HG03378 (cell line): ENCODE data around the gene LDAH.
"Not testable (repeated sequence)": the region's sequence is repeated elsewhere in the genome, so short reads cannot be mapped to it uniquely, and the experiment has no call there.

Experiments used
- ATAC-seq: cut with Tn5 transposase; IDR thresholded peaks from one replicate; pipeline ENCODE4 v1.9.1; 2021; ENCODE audit warnings: mild to moderate bottlenecking, moderate library complexity; ENCODE audit not compliant: unreplicated experiment

The LDAH gene

DNA sequence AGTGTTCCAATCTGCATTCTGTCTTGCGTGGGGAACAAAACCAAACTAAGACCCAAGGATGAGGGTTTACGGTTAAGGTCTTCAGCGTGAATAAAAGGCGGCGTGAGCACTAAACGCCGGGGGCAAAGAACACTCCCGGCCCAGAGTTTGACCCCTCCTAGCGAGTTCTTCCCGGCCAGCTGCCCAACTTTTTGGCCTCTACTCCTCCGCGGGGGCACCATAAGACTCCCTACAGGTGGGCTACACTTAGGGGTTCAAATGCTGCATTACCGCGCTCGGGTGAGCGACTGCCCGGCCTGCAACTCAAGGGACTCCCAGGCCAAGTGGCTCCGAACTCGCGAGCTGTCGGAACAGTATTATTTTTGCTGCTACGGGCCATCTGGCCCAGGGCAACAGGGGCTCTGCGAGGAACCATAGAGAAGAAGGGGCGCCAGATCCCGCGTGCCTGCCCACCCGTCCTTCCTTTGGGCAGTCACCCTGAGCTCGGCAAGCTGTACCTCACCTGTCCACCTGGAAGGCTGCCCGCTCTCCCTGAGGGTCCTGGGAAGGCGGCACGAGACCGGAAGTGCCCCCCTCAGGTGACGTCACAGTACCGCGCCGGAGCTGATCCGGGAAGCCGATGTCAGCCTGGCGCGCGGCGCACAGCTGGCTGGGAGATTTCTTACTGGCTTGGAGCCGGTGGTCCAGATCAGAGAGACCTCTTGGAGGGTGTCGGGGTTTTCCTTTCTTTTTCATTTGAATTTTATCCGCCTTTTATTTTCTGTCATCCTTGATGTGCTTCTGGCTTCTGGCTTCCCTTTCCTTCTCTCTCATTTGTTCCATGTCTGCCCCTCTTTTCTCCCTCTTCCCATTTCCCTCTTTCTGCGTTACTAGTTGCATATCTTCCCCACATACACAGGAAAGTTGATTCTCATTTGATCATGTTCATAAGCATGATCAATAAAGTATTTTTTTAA lies at the start of gene LDAH:
Gene LDAH (minus strand): TSS at position 567 of the 956 bp plus-strand sequence. CDS start 21,638 bp downstream, outside the sequence.
- ATAC-seq: peak; percentile 85

DNA sequence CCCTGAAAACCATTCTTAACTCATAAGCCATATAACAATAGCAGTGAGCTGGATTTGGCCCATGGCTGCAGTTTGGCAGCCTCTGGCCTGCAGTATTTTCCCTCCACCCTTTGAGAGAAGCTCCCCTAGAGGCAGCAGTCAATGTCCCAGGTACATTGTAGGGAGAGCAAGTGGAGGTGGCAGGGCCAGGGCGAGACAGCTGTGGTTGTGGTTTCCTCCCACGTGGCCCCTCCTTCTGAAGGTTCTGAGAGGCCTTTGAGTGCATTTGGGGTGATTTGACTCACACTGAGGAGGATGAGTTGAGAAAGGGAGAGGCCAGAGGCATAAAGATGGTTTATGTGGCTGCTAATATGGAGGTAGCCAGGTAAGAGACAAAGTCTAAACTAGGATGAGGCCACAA lies 45.5 kb upstream of the LDAH start:
- ATAC-seq: peak; percentile 100

DNA sequence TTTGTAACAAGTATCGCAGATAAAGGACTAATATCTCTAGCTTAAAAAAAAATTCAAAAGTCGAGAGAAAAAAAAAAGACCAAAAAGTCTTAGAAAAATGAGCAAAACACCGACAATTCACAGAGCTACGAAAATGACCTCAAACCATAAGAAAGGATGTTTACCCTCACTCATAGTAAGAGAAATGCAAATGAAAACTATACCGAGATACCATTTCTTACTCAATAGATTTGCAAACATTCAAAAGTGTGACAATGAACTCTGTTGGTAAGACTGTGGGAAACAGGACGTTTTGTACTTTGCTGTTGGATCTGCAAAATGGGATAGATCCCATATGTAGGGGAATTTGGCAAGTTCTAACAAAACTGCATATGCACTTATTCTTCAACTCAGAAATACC lies 39.9 kb upstream of the LDAH start:
- no peak for ATAC-seq

DNA sequence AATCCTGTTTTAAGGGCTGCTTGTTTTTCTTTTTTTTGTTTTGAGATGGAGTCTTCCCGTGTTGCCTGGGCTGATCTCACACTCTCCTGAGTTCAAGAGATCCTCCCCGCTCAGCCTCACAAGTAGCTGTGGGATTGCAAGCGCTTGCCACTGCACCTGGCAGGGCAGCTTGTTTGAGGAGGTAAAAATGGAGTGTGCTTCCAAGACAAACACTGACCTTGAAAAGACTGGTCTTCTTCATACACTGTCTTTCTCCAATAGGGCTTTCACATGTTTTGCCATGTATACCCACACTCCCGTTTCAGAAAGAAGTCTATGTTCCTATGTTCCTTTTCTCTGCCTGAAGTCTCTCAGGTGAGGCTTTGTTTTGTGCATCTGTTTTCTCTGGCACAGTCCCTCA lies 32.6 kb upstream of the LDAH start:
- no peak for ATAC-seq

DNA sequence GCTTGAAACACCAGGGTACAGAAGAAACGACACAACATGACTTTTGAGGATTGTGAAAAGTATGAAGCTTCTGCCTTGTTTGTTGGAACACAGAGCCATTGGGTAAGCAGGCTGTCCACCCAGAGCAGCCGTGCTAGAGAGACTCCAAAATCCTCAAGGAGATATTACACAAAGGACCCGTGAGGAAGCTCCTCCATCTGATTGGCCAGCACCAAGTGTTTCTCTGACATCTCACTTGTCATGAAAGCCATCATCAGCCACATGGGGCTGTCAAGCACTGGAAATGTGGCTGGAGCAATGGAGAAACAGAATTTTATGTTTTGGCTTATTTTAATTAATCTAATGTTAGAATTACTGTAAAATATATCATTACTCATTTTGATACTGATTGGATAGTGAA lies 29.8 kb upstream of the LDAH start:
- no peak for ATAC-seq

DNA sequence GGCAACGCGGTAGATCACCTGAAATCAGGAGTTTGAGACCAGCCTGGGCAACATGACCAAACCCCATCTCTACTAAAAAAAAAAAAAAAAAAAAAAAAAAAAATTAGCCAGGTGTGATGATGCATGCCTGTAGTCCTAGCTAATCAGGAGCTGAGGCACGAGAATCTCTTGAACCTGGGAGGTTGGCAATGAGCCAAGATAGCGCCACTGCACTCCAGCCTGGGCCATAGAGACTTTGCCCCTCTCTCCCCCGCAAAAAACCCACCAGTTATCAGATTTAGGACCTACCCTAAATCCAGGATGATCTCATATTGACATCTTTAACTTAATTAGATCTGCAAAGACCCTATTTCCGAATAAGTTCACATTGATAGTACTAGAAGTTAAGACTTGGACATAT lies 29.2 kb upstream of the LDAH start:
- no peak for ATAC-seq

DNA sequence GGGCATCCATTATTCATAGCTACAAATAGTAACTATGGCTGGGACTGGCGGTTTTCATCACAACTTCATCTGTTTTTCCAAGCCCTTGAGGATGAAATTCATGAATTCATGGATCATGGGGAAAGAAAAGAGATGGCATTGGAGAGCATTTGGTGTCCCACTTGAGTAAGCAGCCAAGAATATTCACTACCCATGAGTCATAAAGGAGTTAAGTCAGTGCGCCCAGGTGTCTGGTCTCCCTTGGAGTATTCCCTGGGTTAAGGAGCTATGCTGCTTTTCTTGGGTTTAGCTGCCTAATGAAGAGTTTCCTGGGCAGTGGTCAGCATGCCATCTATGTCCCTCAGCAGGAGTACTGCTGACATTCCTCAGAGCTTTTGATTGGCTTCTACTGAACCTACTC lies 21.3 kb upstream of the LDAH start:
- no peak for ATAC-seq

DNA sequence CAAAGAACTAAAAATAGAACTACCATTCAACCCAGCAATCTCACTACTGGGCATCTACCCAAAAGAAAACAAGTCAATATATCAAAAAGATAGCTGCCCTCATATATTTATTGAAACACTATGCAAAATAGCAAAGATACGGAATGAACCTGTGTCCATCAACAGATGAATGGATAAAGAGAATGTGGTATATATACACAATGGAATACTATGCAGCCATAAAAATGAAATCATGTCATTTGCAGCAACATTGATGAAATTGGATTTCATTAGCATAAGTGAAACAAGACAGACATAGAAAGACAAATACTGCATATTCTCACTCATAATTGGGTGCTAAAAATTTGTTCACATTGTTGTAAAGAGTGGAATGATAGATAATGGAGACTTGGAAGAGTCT lies 16.2 kb upstream of the LDAH start:
- ATAC-seq: no peak

DNA sequence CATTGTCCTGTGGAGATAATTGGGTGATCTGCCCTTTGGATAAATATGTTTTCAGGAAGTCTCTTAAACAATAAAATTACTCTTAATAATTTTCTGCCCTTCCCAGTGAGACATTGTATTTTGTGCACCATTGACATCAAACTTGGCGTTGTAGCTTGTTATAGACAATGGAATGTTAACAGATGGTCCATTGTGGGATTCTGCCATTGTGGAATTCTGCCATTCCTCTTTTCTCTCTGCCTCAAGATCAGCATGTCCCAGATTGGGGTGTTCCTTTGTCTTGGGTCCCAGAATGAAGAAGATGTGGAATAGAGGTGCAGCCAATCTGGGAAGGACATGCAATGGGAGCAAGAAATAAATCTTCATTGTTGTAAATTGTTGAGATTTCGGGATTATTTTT lies 15.1 kb upstream of the LDAH start:
- ATAC-seq: no peak

DNA sequence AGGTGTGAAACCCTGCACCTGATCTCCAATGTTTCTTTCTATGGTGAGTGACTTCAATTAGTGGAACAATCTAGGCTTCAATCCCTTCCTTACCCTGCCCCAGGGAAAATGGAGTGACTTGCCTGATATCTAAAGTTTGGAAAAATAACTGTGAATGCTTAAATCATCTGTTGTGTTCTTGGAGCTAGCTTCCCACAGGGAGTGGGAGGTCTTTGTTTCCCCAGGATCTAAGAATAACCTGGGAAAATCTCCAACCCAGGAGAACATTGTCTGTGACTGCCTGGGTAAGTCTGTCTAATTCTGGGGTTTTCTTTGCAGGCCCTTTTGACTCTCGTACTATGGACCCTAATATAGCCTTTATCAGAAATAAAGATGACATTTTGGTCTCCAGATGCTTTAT lies 13.6 kb upstream of the LDAH start:
- ATAC-seq: no peak

DNA sequence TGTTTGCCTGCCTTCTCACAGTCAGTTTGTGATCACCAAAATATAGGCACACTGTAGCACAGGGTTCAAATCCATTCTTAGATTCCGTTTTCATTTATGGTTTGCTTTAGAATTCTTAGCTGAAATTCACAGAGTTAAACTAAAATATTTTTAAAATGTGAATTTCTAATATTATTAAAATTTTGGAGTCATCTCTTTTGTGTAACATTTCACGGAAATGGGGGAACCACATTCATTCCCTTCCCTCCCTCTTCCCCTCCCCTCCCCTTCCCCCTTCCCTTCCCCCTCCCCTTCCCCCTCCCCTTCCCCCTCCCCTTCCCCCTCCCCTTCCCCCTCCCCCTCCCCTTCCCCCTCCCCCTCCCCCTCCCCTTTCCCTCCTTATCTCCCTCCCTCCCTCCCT lies 11.4 kb upstream of the LDAH start:
- ATAC-seq: no peak

DNA sequence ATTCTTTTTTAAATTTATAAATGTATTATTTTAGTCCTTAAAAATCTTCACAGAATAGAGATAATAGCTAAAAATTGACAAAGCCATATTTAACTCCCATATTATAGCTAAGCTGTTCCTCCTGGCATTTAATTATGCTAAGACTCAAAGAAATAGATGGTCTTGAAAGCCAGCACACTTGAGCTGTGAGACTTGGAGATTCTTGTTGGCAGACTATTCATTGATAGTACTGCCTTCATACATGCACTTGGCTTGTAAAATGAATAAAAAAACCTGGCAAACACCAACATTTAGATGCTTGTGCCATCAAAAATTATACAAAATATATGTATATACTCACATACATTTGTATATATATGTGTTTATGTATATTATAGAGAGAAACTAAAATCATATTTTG lies 9.7 kb upstream of the LDAH start:
- ATAC-seq: no peak

DNA sequence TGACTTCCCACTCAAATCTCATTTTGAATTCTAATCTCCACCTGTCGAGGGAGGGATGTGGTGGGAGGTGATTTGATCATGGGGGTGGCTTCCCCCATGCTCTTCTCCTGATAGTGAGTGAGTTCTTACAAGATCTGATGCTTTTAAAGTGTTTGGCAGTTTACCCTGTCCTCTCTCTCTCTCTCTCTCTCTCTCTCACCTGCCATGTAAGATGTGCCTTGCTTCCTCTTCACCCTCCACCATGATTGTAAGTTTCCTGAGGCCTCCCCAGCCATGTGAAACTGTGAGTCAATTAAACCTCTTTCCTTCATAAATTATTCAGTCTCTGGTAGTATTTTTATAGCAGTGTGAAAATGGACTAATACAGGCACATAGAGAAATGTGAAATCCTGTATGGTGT lies 7.0 kb upstream of the LDAH start:
- no peak for ATAC-seq

DNA sequence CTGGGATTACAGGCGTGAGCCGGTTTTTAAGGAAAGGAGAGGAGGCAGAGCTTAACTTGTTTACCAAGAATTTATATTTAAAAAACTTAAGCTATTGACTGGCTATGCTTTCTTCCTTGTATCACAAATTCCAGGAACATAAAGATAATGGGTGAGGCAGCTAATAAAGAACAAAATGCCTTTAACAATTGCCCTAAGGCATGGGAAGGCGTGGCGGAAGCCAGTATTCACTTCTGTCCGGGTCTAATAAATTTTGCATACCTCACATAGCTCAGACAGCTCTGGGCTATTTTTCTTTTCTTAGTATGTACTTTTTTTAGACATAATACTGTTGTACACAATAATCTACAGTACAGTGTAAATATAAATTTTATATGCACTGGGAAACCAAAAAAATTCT lies 1.0 kb upstream of the LDAH start:
- no peak for ATAC-seq

DNA sequence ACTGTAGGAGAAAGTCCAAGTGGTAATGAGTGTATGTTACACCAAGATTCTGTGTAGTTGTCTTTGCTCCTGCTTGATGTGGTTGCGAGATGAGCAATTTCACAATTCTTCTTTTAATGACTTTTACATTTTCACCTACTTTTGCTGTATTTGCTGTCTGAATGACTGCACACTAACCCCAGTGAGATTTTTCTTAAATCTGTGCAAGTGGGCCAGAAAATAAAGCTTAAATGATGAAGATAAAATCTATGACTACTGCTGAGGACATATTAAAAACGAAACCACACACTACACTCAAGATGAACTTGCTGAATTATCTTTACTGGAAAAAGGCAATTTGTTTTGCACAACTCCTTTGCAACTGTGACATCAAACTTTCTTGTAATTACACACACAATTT lies 4.1 kb downstream of the LDAH start:
- no peak for ATAC-seq

DNA sequence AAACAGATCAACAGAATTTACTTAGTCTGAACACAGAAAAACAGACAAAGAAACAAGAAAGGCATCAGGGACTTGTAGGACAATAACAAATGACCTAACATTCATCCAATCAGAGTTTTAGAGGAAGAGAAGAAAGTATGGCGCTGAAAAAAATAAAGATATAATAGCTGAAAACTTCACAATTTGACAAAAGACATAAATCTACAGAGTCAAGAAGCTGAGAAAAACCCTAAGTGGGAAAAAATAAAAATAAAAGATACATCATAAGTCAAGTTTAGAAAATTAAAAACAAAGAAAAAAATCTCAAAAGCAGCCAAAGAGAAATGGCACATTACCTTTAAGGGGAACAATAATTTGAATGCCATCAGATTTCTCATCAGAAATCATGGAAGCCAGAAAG lies 7.7 kb downstream of the LDAH start:
- no peak for ATAC-seq

DNA sequence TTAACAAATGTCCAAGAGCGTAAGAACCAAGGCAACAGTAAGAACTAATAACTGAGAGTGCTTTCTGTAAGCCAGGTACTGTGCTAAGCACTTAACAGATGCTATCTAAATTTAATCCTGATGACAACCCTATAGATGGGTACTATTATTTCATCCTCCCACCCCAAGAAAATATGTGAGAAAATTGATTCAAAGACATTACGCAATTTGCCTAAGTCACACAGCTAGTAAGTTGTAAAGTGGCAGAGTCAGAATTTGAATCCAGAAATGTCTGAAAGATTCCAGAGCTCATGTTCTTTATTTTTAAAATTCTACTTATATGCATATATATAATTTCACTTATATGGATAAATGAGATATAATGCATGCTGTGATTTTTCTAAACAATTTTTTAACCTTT lies 10.1 kb downstream of the LDAH start:
- ATAC-seq: no peak

DNA sequence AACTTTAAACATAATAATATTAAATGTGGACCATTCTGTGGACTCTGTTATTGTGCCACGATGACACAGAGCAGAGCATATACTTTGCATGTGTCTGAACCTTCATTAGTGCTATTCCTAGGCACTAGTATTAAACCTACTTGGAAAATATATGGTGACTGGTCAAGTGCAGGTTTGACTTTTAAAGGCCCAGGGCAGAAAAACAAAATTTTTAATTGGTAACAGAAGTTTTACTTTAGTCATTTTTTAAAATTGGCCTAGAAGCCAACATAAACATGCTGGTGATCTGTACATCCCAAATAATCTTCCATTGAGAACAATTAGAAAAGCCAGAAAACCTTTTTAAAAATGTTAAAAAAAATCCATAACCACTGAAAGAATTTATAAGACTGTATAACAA lies 16.6 kb downstream of the LDAH start:
- no peak for ATAC-seq

DNA sequence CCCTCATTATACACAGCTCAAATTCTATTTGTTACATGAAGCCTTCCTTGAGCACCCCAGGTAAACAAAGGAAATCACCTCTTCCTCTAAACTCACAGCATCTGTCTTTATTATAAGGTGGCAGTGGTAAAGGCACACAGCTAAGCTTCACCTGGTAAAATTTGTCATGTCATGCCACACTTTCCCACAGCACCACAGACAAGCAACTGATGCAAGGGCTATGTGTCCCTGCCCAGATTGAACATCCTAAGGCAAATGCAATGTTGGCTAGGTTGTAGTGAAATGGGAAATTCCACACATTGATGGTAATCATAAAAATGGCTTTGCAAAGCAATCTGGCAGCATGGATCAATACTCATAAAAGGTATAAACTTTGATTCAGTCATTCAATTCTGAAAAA lies 18.9 kb downstream of the LDAH start:
- no peak for ATAC-seq

DNA sequence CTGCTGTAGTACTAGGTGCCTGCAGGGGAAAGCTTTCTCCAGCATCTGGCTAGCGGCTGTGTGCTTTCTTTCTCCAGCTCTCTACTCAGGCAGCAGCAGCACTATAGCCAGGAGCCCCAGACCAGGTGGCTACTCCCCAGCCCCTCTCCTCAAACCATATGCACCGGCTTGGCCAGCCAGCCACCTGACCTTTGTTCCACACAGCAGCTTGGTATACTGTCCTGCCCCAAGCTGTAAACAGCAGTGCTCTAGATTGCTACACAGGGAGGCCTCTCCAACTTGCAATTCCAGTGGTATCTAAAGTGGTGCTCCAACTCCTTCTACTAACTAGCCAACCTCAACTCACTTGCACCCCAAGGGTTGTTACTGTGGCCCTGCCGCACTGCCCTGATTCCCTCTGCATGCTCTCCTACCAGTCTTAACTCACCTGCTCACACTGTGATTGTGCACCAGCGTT lies 19.6 kb downstream of the LDAH start:
- no peak for ATAC-seq

DNA sequence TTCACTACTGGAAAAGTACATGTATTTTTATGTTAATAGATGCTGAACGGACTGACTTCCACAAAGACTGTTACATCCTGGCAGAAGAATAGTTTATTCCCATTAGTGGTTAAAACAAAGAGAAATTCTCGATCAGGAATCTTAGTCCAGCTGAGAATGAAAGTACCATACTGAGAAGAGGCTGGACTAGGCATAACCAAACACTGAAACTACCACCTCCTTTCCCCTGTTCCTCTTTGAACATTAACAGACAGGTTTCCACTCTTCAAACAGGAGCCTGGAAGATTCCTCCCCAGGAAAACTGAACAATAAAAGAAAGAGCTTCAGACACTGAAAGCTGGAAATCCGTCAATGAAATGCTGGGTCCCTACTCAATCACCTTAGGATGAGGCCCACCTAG lies 25.8 kb downstream of the LDAH start:
- peak; percentile 56 for ATAC-seq

DNA sequence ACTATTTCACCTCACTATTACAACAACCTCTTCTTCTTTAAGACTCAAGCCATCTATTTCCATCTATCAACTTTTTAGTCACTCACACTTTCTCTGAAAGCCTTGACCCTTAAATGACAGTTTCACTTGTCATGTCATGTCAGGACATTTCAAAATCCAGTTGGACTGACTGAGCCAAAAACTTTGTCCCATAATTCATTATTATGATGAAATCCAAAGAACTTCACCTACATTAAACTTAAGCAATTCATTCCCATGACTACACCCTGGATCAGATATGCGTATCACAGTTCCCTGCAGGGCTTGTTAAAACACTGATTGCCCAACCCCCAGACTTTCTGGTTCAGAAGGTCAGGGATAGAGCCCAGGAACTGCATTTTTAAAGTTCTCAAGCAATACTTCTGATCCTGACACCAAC lies 26.5 kb downstream of the LDAH start:
- no peak for ATAC-seq

DNA sequence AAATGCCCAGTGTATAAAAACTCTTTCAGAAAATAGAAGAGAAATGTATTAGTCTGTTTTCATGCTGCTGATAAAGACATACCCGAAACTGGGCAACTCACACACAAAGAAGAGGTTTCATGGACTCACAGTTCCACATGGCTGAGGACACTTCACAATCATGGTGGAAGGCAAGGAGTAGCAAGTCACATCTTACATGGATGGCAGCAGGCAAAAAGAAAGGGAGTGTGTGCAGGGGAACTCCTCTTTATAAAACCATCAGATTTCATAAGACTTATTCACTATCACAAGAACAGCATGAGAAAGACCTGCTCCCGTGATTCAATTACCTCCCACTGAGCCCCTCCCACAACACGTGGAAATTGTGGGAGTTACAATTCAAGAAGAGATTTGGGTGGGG lies 29.0 kb downstream of the LDAH start:
- ATAC-seq: not testable (repeated sequence)
